ENCODE results near the gene WDR70.
"Not testable (repeated sequence)": the region's sequence is repeated elsewhere in the genome, so short reads cannot be mapped to it uniquely, and the experiment has no call there.

The WDR70 gene

DNA sequence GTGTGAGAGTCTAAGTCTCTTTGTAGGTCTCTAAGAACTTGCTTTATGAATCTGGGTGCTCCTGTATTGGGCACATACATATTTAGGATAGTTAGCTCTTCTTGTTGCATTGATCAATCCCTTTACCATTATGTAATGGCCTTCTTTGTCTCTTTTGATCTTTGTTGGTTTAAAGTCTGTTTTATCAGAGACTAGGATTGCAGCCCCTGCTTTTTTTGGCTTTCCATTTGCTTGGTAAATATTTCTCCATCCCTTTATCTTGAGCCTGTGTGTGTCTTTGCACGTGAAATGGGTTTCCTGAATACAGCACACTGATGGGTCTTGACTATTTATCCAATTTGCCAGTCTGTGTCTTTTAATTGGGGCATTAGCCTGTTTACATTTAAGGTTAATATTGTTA, 275.4 kb downstream of the WDR70 start:
- not testable (repeated sequence) for DNase-seq

DNA sequence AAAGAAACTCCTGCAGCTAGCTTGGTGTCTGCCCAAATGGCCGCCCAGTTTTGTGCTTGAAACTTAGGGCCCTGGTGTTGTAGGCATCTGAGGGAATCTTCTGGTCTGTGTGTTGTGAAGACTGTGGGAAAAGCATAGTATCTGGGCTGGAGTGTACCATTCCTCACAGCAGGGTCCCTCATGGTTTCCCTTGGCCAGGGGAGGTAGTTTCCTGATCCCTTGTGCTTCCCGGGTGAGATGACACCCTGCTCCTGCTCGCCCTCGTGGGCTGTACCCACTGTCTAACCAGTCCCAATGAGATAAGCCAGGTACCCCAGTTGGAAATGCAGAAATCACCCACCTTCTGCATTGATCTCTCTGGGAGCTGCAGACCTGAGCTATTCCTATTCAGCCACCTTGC, 277.9 kb downstream of the WDR70 start:
- DNase-seq = no peak

DNA sequence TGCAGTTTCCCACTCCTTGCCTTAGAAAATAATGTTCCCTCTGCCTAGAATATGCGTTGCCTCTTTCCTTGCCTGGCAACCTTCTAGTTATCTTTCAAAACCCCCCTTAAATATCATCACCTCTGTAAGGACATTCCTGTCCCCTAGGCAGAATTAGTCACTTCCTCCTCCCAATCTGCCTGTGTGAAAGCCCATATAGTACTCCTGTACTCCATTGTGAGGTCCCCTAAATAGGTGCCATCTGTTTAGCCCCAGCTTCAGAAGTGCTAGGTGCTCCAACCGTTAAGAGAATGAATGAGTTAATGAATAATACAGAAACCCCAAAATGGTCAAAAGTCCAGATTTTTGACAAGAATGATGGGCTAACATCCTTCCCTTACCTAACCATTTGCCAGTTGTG, 279.3 kb downstream of the WDR70 start:
- no peak for DNase-seq

DNA sequence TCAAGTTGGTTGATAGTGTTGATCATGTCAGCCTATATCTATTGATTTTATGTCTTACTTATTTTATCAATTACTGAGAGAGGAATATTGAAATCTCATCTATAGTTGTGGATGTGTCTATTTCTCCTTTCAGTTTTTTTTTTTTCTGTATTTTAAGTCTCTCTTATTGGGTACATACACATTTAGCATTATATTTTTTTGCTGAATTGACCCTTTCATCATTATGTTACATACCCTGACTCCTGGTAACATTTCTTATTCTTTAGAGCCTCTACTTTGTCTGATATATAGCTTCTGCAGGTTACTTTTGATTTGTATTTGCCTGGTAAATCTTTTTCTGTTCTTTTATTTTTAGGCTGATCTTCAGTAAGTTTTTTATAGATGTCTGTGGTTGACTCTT, 281.2 kb downstream of the WDR70 start:
- DNase-seq = no peak

DNA sequence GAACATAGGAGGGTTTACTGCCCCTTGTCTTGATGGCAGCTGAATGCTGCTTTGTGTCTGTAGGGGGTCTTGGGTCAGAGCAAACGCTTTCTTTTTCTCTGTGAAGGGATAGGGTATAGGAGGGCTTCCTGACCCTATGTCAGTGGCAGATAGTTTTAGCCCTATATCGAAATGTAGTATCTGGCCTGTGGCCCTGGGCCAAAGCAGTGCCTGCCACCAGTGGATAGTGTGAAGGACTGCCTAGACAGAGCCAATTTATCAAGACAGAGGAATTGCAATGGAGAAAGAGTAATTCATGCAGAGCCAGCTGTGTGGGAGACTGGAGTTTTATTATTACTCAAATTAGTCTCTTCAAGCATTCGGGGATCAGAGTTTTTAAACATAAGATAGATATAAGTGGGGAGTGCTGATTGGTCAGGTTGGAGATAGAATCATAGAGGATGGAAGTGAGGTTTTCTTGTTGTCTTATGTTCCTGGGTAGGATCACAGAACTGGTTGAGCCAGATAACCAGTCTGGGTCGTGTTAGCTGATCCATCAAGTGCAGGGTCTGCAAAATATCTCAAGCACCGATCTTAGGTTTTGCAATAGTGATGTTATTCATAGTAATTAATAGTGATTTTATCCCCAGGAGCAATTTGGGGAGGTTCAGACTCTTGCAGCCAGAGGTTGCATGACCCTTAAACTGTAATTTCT, 282.3 kb downstream of the WDR70 start:
- DNase-seq = no peak

DNA sequence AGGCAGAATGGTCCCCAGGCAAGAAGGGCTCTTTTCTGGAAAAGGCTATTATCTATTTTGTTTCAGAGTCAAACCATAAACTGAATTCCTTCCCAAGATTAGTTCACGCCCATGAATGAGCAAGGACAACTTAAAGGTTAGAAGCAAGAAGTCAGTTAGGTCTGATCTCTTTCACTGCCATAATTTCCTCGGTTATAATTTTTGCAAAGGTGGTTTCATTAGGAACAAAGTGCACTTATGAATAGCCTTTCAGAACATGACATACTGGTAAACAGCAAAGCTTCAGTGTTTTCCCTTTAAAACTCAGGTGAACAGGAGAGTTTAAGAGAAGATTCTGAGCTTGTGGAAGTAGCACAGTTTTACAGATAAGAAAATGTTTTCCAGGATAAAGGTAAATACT, 282.8 kb downstream of the WDR70 start:
- no peak for DNase-seq

DNA sequence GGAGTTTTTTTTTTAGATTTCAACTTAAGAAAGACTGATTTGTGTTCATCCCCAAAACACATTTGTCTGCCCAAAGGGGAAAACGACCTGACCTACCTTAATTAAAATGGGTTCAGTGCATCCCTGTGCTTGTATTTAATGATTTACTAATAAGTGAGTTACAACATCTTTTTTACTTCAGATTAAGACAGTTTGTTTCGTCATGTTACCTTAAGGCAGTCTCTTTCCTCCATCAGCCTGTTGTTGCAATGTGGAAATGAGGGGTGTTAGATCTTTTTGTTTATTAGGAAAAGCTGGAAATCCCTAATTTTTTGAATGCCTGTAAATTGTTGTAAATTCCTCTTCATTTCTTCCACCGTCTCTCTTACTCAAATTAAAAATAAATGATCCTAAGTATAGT, 283.2 kb downstream of the WDR70 start:
- DNase-seq = no peak

DNA sequence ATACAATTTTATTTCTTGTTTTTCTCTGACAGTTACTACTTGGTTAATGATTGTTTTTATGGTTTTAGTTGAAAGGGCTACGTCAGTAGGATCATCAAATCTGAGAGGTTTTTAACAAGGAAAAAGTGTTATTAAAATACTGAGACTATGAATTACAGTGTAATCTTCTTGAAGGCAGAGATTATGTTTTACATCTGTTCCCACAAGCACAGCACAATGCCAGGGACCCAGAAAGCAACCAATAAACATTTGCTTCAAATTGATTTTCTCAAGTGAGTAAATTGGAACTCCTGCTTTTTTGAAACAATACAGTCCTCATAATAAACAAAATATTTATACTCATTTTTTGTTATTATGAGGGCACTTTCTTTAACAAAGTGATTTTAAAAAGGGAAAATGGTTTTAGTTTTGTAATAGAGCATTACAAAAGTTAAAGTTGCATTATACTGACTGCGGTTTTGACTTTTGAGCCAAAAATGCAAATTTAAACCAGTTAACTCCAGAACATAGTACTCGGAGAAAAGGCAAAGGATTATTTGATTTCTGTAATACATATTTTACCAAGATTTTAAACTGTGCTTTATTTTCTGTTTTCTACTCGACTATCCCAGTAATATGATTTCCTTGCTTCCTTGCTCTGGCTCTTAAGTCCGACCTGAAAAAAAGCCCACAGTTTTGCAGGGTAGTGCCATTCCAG, 283.8 kb downstream of the WDR70 start:
- DNase-seq = no peak

DNA sequence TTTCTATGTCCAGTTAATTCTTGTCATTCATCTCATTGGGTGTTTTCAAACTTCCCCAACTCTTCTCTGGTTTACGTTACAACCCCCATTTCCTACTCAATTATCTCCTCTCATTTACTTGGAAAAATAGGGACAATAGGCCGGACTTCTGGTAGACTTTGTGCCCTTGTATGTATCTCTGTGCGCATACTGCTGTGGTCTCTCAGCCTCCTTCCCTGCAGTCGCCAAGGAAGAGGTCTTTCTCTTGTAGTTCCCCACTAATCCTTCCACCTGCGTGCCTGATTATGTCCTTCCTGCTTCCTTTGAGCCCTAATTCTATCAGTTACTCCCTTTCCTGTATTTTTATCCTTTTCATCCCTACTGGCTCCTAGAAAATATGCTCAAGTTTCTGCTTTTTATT, 284.4 kb downstream of the WDR70 start:
- DNase-seq = no peak

DNA sequence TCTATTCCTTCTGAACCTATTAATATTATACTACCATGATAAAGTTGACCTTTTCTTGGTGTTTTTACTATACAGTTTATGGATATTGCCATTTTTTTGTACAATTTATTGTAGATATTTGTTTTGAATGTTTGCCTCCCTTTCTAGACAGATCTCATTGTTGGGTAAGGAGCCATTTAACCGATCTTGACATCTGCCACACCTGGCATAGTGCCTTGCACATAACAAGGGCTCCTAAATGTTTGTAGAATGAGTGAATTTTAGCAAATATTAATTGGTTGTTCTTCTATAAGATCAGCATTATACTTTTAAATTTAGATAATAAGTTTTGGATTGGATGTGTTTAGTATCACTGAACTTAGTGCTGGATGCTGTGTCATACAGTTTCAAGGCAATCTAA, 285.4 kb downstream of the WDR70 start:
- no peak for DNase-seq

DNA sequence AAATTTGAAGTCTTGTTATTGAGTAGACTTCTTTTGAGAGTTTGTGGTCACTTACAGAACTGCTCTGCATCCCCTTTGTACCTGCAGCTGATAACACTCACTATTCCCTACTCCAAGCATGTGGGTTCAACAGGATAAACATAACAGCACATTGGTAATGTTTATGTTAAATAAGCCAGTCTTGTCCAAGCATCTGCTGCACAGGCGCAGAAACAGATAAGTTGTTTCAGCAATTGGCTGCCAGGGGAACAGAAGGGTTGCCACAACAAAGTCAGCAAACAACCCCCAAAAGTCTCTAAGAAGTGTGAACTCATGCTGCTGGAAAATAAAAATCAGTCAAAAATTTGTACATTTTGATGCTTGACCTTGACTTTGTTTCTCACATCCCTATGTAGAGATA, 286.2 kb downstream of the WDR70 start:
- no peak for DNase-seq

DNA sequence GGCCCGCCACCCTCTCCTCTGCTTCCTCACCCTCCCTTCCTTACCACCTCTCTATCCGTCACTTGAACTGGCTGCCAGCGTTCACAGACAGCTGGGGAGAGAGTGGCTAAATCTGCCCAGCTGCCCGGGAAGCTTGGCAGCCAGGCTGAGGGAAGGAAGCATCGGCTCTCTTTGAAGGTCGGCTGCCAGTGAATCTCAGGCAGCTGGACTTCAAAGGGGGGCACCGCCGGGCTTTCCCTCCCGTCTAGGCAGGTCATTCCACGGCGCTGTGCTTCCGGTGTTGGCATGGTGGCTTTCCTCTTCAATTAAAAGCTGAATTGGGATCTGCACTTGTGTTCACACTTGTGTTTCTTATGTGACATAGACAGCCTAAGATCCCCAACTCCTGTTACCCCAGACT, 286.8 kb downstream of the WDR70 start:
- no peak for DNase-seq

DNA sequence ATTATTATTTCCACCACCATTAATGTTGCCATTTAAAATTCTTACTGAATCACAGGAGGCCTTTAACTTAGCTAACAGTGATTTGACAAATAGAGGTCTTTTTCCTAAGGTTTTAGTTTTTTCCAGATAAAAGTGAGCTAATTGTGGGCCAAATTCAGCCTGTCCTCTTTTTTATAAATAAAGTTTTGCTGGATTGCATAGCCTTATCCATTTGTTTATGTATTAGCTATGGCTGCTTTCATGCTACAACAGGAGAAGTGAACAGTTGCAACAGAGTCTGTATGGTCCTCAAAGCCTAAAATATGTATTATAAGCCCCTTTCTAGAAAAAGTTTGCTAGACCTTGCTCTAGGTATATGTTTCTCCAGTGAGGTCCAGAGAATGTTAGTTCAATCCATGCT, 288.3 kb downstream of the WDR70 start:
- DNase-seq = no peak

DNA sequence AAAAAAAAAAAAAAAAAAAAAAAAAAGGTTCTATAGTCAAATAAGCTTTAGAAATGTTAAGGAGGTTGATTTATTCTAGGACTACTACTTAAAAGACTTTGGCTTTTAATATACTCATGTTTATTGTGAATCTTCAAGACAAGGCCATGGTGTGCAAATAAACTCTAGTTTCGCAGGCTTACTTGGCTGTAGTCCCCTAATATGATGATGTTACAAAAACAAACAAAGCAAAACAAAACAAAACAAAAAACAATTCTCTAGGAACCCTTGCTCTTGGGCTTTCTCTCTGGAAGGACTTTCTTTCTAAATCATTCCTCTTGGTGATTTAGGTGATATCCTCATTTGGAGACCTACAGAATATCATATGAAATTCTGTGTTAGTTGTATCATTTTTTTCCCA, 288.7 kb downstream of the WDR70 start:
- no peak for DNase-seq

DNA sequence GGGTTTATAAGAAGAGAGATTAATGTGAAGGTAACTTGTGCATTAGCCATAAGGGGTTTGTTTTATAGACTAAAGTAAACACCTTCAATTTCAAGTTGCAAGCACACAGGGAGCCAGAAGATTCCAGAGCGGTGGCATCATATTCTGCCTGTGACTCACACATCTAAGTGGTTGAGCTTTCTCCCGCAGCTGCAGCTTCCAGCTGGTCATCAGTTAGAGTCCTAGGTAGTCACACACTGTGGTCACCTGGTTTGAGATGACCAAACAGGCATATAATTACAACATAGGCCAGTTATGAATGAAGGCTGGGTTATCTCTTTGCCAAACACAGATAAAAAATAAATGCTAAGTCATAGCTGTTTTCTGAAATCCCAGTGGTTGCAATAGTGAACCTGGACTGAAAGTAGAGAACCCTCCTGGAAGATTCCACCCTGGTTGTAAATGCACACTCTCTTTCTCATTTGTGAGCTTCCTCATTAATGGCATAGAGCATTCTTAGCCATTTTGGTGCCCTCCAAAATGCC, 289.5 kb downstream of the WDR70 start:
- DNase-seq = no peak

DNA sequence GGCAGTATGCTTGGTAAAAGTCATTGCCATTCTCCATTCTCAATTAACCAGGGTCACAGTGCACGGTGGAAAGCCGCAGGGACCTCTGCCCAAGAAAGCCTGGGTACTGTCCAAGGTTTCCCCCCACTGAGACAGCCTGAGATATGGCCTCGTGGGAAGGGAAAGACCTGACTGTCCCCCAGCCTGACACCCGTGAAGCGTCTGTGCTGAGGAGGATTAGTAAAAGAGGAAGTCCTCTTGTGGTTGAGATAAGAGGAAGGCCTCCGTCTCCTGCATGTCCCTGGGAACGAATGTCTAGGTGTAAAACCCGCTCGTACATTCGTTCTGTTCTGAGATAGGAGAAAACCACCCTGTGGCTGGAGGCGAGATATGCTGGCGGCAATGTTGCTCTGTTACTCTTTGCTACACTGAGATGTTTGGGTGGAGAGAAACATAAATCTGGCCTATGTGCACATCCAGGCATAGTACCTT, 293.0 kb downstream of the WDR70 start:
- not testable (repeated sequence) for DNase-seq

DNA sequence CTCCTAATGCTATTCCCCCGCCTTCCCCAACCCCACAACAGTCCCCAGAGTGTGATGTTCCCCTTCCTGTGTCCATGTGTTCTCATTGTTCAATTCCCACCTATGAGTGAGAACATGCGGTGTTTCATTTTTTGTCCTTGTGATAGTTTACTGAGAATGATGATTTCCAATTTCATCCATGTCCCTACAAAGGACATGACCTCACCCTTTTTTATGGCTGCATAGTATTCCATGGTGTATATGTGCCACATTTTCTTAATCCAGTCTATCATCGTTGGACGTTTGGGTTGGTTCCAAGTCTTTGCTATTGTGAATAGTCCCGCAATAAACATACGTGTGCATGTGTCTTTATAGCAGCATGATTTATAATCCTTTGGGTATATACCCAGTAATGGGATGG, 295.2 kb downstream of the WDR70 start:
- not testable (repeated sequence) for DNase-seq

DNA sequence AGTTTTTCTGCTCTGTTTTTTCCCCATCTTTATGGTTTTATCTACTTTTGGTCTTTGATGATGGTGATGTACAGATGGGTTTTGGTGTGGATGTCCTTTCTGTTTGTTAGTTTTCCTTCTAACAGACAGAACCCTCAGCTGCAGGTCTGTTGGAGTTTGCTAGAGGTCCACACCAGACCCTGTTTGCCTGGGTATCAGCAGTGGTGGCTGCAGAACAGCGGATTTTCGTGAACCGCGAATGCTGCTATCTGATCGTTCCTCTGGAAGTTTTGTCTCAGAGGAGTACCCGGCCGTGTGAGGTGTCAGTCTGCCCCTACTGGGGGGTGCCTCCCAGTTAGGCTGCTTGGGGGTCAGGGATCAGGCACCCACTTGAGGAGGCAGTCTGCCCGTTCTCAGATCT, 300.2 kb downstream of the WDR70 start:
- DNase-seq = not testable (repeated sequence)

DNA sequence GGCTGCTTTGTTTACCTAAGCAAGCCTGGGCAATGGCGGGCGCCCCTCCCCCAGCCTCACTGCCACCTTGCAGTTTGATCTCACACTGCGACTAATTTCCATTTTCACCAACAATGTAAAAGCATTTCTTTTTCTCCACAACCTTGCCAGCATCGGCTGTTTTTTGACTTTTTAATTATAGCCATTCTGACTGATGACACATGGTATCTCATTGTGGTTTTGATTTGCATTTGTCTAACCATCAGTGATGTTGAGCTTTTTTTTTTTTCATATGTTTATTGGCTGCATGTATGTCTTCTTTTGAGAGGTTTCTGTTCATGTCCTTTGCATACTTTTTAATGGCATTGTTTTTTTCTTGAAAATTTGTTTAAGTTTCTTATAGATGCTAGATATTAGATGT, 300.8 kb downstream of the WDR70 start:
- DNase-seq = not testable (repeated sequence)

DNA sequence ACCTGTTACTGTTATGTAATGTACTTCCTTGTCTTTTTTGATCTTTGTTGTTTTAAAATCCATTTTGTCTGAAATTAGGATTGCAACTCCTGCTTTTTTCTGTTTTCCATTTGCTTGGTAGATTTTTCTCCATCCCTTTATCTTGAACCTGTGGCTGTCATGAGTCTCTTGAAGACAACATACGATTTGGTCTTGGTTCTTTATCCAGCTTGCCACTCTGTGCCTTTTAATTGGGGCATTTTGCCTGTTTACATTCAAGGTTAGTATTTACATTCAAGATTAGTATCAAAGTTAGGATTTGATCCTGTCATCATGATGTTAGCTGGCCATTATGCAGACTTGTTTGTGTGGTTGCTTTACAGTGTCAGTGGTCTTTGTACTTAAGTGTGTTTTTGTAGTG, 304.0 kb downstream of the WDR70 start:
- DNase-seq = no peak

DNA sequence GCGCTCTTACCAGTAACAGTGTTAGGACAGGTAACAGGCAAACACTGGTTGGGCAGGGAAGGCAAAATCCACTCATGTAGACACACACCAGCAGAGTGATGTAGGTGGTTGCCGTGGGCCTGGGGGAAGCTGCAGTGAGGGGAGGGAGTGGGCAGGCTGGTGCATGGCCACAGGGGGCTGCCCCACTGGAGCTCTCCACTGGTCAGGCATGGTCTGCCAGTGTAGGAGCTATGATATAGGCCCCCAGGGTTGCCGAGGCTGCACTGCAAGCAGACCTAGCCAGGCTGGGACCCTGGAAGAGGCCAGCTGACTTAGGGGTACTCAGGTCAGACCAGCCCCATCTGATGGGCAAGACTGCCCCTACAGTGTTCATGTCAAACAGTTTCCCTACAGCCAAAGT, 306.1 kb downstream of the WDR70 start:
- DNase-seq = no peak

DNA sequence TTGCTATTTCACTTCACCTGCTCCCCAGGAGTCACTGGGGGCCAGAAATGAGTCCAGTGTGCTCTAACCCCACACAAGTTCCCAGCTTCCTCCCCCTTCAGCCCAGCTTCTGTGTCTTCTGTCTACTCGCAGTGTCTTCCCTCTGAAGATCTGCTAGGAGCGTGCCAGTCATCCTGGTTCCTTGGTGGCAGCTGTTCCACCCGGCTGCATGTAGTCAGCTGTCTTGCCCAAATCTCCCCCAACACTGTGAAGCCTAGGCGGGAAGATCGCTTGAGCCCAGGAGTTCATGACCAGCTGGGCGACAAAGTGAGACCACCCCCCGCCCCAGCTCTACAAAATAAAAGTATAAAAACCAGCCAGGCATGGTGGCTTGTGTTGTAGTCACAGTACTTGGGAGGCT, 306.7 kb downstream of the WDR70 start:
- DNase-seq = no peak

DNA sequence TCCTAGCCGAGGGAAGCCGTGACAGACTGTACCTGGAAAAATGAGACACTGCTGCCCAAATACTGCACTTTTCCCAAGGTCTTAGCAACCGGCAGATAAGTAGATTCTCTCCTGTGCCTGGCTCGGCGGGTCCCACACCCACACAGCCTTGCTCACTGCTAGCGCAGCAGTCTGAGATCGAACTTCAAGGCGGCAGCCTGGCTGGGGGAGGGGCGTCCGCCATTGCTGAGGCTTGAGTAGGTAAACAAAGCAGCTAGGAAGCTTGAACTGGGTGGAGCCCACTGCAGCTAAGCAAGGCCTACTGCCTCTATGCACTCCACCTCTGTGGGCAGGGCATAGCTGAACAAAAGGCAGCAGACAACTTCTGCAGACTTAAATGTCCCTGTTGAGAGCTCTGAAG, 309.8 kb downstream of the WDR70 start:
- DNase-seq = not testable (repeated sequence)

DNA sequence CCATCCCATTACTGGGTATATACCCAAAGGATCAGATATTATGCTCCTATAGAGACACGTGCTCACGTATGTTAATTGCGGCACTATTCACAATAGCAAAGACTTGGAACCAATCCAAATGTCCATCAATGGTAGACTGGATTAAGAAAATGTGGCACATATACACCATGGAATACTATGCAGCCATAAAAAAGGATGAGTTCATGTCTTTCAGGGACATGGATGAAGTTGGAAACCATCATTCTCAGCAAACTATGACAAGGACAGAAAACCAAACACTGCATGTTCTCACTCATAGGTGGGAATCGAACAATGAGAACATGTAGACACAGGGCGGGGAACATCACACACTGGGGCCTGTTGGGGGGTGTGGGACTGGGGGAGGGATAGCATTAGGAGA, 315.2 kb downstream of the WDR70 start:
- DNase-seq = not testable (repeated sequence)

DNA sequence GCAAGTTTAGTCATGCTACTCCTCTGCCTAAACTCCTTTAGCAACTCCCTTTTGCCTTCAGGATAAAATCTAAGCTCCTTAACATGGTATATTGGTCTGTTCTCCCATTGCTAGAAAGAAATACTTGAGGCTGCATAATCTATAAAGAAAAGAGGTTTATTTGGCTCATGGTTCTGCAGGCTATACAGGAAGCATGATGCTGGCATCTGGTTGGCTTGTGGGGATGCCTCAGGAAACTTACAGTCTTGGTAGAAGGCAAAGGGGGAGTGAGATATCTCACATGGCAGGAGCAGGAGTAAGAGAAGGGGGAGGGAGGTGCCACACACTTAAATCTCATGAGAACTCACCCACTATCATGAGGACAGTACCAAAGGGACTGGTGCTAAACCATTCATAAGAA, 315.7 kb downstream of the WDR70 start:
- no peak for DNase-seq
